Astrocyte of the spinal cord (primary cell): ENCODE data around the gene HECW1.
"Not testable (repeated sequence)": the region's sequence is repeated elsewhere in the genome, so short reads cannot be mapped to it uniquely, and the experiment has no call there.

ENCODE experiments used
- DNase-seq: peaks from one replicate; pipeline ENCODE4 v3.0.0; 2011; ENCODE audit warnings: low read depth, low spot score
- H3K4me3 ChIP-seq: 2 replicates; pipeline ENCODE4 v1.5.1; 2011; ENCODE audit warnings: low read depth, mild to moderate bottlenecking, low read length, moderate library complexity
- CTCF ChIP-seq: IDR thresholded peaks from 2 replicates; pipeline ENCODE4 v1.5.1; 2012; ENCODE audit warnings: low read depth, mild to moderate bottlenecking, low read length, inconsistent platforms
- in situ Hi-C: cut with HindIII; loops from 2 replicates; pipeline ENCODE4 v1.10.0; 2017; ENCODE audit warnings: low sequenced_read_pairs

HECW1 gene

GRCh38 chr7:43570688-43571365 is 458.4 kb downstream of the HECW1 start:
- H3K4me3 ChIP-seq: no peak overlapping the region
- in situ Hi-C loops: no loop called here
- peak; percentile 48 for DNase-seq
- no peak for TF ChIP-seq CTCF

- H3K4me3 ChIP-seq: no peak overlapping the region
- no peak for TF ChIP-seq CTCF
- in situ Hi-C loops: no loop called here
- DNase-seq: peak; percentile 99
These were observed 460.1 kb downstream of the HECW1 start for GRCh38 chr7:43572516-43573049.

GRCh38 chr7:43573832-43574231 is 461.4 kb downstream of the HECW1 start:
- in situ Hi-C loops, H3K4me3 ChIP-seq, DNase-seq: not testable (repeated sequence)

DNA sequence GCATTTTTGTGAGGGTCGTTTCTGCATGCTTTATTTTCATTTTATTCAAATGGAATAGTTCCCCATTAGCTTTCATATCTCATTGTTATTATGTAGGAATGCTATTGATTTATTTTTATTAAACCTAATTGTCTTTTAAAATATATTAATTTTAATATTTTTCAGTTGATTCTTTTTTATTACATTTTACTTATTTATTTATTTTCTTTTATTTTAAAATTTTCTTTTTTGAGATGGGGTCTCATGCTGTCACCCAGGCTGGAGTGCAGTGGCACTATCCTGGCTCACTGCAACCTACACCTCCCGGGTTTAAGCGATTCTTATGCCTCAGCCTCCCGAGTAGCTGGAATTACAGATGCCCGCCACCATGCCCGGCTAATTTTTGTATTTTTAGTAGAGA is 463.1 kb downstream of the HECW1 start:
- in situ Hi-C loops: no loop called here
- TF ChIP-seq CTCF: no peak
- no peak for DNase-seq
- H3K4me3 ChIP-seq: no peak overlapping the region

DNA sequence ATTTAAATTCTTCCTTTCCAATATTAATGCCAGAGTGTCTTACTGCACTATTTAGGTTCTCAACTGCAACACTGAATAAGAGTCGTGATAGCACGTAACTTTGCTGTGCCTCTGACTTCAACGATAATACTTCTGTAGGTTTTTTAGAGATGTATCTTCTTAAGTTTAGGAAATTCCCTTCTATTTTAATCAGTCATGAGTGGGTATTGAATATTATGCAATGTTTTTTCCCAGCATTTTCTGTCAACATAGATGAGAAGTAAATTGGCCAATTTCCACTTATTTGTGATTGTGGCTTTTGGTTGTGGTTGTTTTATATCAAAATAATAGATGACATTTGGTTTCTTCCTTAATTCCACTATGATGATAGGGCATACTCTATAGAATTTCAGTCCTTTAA is 463.8 kb downstream of the HECW1 start:
- TF ChIP-seq CTCF: no peak
- no peak for DNase-seq

GRCh38 chr7:43577485-43577951 is 465.1 kb downstream of the HECW1 start:
- no peak for DNase-seq
- no peak overlapping the region for H3K4me3 ChIP-seq
- no peak for TF ChIP-seq CTCF
- in situ Hi-C loops: no loop called here

More for the DNA sequence above, 463.8 kb downstream of the HECW1 start:
- no peak overlapping the region for H3K4me3 ChIP-seq
- in situ Hi-C loops: no loop called here

GRCh38 chr7:43582503-43583423 is 470.3 kb downstream of the HECW1 start, which contains the start of gene STK17A:
Gene STK17A, plus strand, starts transcription at chr7:43583108. Its CDS starts 136 bp downstream, at chr7:43583244.
- in situ Hi-C loops: no loop called here
- peak; percentile 99 for TF ChIP-seq CTCF
- H3K4me3 ChIP-seq: peak within 1 kb of the TSS; percentile 94
- DNase-seq: peak; percentile 92
